HG02588 (cell line): ENCODE measurements around the gene LEF1.
"Not testable (repeated sequence)": the region's sequence is repeated elsewhere in the genome, so short reads cannot be mapped to it uniquely, and the experiment has no call there.

ENCODE experiments used
- ATAC-seq: cut with Tn5 transposase; IDR thresholded peaks from one replicate; pipeline ENCODE4 v1.9.1; 2021; ENCODE audit warnings: mild to moderate bottlenecking, moderate library complexity; ENCODE audit not compliant: unreplicated experiment

The LEF1 gene

GRCh38 chr4:108070775-108071174, 98.0 kb downstream of the LEF1 start:
- no peak for ATAC-seq

- ATAC-seq: no peak
Observed at GRCh38 chr4:108068442-108068841, 100.3 kb downstream of the LEF1 start.

- ATAC-seq: no peak
Observed at GRCh38 chr4:108060686-108061321, 107.9 kb downstream of the LEF1 start.

- ATAC-seq: no peak
Observed at GRCh38 chr4:108060164-108060563, 108.6 kb downstream of the LEF1 start.

- no peak for ATAC-seq
Observed at GRCh38 chr4:108058685-108059440, 109.9 kb downstream of the LEF1 start.

GRCh38 chr4:108056418-108056817, 112.3 kb downstream of the LEF1 start:
- no peak for ATAC-seq

GRCh38 chr4:108055787-108056186, 112.9 kb downstream of the LEF1 start:
- no peak for ATAC-seq

GRCh38 chr4:108054025-108054638, 114.6 kb downstream of the LEF1 start:
- no peak for ATAC-seq

- peak; percentile 95 for ATAC-seq
Observed at GRCh38 chr4:108053251-108053711, 115.5 kb downstream of the LEF1 start.

GRCh38 chr4:108052558-108053120, 116.1 kb downstream of the LEF1 start:
- ATAC-seq: peak; percentile 6

GRCh38 chr4:108051343-108051742, 117.4 kb downstream of the LEF1 start:
- ATAC-seq: no peak

GRCh38 chr4:108050166-108051111, 118.3 kb downstream of the LEF1 start:
- not testable (repeated sequence) for ATAC-seq

- ATAC-seq: no peak
Observed at GRCh38 chr4:108049406-108049805, 119.3 kb downstream of the LEF1 start.

- no peak for ATAC-seq
Observed at GRCh38 chr4:108048997-108049396, 119.7 kb downstream of the LEF1 start.

- no peak for ATAC-seq
Observed at GRCh38 chr4:108048157-108048556, 120.6 kb downstream of the LEF1 start.

- no peak for ATAC-seq
Observed at GRCh38 chr4:108047199-108047598, 121.5 kb downstream of the LEF1 start.

GRCh38 chr4:108045687-108046024, 123.1 kb downstream of the LEF1 start:
- no peak for ATAC-seq

- no peak for ATAC-seq
Observed at GRCh38 chr4:108044951-108045686, 123.6 kb downstream of the LEF1 start.

- ATAC-seq: no peak
Observed at GRCh38 chr4:108043526-108043925, 125.2 kb downstream of the LEF1 start.

- no peak for ATAC-seq
Observed at GRCh38 chr4:108042927-108043326, 125.8 kb downstream of the LEF1 start.
